NCI-H1694 treated with DMSO at 0.1 percent for 48 hours (cell line): ENCODE measurements around the gene LUZP2.
"Not testable (repeated sequence)": the region's sequence is repeated elsewhere in the genome, so short reads cannot be mapped to it uniquely, and the experiment has no call there.

Source experiments
- DNase-seq: peaks from one replicate; lab custom pipeline; 2025; lab: John Stamatoyannopoulos, UW

Gene LUZP2

DNA sequence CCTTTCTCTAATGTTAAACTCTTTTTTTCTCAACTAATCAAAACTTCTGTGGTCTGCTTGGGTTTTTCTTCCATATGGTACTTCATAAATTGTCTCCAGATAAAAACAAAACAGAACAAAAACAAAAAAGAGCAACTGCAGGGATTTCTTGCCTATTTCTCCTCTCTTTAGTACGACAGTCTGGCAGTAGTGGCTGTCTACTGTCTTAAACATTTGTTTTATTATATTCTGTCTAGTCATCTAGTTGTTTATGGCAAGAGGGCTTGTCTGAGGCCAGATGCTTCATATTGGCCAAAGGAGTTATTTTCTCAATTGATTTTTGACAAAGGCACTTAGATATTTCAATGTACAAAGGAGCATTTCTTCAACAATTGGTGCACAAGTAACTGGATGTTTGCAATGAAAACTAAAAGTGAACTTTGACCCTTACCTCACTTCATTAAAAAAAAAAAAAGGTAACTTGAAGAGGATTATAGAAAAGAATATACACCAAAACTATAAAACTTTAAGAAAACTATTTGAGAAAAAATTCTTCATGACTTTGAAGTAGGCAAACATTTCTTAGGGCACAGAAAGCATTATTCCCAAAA, 404.2 kb downstream of the LUZP2 start:
- DNase-seq, result no peak

GRCh38 chr11:24903555-24903954, 406.7 kb downstream of the LUZP2 start:
- no peak for DNase-seq

DNA sequence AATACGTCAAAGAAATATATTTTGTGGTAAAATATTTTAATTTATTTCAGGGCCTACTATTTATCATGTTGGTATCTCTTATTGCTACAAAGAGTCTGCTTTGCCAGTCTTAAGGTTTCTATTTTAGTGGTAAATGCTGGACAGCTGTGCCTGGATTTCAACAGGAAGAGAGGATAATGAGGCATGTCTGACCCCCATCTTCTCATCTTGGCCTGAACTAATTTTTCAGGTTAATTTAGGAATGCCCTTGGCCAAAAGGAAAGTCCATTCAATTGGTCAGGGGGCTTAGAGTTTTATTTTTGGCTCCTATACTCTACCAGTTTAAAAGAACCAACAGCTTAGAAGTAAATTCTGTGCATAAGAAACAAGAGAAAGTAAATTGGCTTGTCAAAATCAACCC, 428.2 kb downstream of the LUZP2 start:
- no peak for DNase-seq

- DNase-seq, result no peak
Observed at GRCh38 chr11:24932110-24933000, 435.5 kb downstream of the LUZP2 start.

- no peak for DNase-seq
Observed at GRCh38 chr11:24934733-24935439, 438.0 kb downstream of the LUZP2 start.

GRCh38 chr11:24944891-24945290, 448.0 kb downstream of the LUZP2 start:
- no peak for DNase-seq

DNA sequence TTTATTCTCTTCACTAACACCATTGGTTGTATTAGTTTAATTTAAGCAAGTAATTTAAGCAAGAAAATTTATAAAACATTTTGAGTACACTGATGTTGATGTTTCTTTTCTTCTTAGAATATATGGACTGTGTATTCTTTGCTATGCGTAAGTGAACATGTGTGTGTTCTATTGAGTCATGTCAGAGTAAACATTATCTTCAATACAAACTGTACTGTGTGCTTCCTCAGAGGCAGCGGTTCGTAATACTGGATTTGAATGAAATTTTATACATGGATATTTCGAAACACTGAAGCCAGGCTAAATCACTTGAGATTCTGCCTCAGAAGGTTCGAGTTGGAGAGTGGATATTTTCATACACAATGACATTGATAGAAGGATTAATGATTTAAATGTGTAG, 452.6 kb downstream of the LUZP2 start:
- no peak for DNase-seq

DNA sequence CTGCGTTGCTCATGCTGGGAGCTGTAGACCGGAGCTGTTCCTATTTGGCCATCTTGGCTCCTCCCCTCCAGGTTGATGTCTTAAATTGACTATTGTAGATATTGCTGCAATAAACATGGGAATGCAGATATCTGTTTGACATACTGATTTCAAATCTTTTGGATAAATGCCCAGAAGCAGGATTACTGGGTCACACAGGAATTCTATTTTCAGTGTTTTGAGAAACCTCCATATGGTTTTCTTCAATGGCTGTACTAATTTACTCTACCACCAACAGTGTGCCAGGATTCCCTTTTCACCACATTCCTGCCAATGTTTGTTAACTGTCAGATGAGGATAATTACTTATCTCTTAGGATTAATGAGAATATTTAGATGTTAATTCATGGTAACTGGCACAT, 467.0 kb downstream of the LUZP2 start:
- DNase-seq, result no peak

DNA sequence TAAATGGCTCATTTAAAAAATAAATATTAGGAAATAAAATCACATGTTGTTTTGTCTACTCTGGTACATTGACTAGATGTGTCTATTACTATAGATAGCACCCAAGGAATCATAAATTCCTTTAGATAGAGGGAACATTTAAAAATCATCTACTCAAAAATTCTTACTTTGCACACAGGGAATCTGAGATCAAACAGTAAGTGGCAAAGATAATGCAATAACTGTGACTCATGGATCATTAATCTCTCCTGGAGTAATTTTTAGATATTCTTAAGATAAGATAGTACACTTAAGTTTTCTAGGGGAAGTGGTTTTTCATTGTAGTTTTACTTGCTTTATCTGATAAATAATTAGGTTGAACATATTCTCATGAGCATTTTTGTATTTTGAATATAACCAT, 468.9 kb downstream of the LUZP2 start:
- no peak for DNase-seq

DNA sequence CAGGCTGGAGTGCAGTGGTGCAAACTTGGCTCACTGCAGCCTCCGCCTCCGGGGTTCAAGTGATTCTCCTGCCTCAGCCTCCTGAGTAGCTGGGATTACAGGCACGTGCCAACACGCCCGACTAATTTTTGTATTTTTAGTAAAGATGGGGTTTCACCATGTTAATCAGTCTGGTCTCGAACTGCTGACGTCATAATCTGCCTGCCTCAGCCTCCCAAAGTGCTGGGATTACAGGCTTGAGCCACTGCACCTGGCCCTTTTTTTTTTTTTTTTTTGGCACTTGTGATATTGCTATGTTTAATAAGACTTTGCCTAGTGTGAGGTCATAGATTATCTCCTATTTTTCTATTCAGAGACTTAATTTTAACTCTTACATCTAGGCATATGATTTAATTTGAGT, 497.1 kb downstream of the LUZP2 start:
- not testable (repeated sequence) for DNase-seq

DNA sequence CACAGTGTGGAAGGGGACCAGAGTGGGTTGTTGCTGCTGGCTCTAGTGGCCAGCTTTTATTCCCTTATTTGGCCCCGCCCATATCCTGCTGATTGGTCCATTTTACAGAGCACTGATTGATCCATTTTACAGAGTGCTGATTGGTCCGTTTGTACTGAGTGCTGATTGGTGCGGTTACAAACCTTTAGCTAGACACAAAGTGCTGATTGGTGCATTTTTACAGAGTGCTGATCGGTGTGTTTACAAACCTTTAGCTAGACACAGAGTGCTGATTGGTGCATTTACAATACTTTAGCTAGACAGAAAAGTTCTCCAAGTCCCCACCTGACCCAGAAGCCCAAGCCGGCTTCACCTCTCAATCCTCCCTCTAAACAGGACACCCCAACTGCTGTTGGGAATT, 503.1 kb downstream of the LUZP2 start:
- not testable (repeated sequence) for DNase-seq

DNA sequence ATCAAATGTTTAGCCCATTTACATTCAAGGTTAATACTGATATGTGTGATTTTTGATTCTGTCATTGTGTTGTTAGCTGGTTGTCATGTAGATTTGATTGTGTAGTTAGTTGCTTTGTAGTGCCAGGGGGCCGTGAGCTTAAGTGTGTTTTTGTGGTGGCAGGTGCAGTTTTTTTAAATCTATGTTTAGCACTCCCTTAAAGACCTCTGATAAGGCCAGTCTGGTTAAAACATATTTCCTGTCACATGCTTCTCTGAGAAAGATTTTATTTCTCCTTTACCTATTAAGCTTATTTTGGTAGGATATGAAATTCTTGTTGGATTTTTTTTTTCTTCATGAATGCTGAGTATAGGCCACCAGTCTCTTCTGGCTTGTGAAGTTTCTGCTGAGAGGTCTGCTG, 540.6 kb downstream of the LUZP2 start:
- no peak for DNase-seq

DNA sequence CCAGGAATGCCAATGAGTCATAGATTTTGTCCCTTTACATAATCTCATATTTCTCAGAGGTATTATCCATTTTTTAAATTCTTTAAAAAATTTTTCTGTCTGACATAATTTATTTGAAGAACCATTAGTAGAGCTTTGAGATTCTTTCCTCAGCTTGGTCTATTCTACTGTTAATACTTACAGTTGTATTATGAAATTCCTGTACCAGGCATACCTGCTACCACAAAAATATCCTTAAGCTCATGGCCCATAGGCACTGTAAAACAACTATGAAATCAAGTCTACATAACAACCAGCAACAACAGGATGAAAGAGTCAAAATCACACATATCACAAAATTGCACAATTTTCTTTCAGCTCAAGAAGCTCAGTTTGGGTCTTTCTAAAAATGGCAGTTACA, 541.3 kb downstream of the LUZP2 start:
- DNase-seq, result no peak

DNA sequence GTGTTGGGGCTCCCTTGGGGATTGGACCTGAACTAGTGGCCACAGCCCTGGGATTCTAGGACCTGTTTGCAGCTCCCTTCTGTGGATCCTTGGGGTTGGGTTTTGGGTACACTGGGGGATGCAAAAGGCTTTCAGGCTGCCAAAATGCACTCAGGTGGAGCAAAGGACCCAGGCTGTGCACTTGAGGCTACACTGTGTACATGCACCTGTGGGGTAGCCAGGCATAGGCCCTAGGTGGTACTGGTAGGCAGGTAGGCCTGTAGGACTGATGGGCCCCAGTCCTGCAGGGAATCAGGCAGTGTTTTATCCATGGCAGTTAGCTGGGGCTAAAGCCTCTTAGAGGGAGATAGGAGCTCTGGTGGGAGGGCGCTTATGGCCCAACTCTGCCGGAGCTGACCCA, 542.3 kb downstream of the LUZP2 start:
- no peak for DNase-seq

GRCh38 chr11:25048632-25049031, 551.8 kb downstream of the LUZP2 start:
- DNase-seq, result no peak

GRCh38 chr11:25052844-25053243, 556.0 kb downstream of the LUZP2 start:
- no peak for DNase-seq

GRCh38 chr11:25057861-25058260, 561.0 kb downstream of the LUZP2 start:
- no peak for DNase-seq

DNA sequence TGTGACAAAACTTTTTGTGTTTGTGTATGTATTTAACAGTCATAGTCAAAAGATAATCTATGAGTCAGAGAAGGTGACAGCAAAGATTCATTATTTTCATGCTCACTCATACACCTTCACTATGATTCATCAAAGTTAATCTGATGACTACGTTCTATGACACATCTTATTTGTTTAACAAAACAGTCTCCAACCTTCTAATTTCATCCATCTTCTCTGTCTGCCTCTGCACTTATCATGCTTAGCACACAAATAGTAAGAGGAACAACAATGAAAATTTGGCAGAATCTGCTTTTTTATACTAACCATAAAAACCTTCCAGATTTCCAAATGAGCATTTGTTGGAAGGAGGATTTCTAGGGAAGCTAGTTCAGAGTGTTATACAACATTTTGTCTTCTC, 568.9 kb downstream of the LUZP2 start:
- DNase-seq, result no peak

DNA sequence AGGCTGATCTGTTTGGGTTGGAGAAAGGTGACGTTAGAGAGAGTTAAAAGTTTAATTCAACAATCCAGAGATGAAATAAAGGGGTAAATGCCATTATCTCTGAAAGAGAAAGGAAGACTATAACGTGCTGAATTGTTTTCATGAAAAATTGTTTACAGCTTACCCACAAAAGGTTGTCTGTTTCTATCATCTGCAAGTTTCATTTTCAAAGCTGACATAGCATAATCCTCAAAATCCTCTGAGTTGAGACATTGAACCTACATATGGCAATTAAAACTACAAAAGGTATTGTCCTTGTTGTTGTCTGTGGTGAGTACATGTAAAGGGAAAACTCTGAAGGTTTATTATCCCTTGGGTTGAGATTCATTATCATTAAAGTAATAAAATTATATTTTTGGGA, 569.9 kb downstream of the LUZP2 start:
- DNase-seq, result no peak

DNA sequence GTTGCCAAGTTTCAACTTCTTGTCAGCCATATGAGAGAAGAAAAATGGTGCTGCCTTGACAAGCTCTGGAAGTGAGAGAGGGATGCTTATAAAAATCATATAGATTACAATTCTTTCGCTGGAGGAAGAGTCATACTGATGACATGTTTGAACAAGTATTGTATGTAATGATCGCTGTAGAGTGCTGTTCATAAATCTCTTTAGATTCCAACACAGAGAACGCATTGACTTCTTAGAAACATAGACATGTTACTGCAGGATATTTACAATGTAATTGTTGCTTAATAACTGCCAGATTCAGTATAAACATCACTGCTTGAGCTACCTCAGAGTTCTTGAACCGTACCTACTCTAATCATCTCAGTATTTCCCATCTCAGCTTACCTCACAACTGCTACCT, 571.6 kb downstream of the LUZP2 start:
- no peak for DNase-seq

DNA sequence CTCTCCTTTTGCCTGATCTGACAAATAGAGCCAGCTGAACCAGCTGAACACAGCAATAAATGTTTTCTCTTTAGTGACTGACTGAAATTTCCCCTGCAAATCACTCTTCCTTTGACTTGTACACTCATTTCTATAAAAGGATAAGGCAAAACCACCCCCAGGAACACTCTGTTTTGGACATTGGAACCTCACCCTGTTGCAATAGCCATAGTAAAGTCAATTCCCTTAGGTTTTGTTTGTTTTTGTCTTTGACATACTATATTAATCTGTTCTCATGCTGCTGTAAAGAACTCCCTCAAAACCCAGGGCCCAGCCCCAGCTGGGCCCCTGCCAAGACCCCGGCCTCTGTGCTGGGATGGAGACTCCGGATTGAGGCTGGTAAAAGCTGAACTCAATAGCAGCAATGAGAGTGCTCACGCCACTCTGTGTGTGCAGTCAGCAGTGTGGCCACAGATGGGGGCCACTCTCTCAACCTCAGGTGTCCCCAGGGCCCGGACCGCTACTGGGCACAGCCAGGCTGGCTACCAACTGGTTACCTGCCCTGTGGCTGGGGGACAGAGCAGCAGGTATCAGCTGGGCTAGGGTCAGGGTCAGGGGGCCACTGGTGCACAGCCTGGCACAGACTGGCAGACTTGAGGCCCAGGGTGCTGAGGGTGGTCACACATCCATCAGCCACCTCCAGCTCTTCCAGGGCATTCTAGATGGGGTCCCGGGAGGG, 597.4 kb downstream of the LUZP2 start:
- DNase-seq, result no peak

DNA sequence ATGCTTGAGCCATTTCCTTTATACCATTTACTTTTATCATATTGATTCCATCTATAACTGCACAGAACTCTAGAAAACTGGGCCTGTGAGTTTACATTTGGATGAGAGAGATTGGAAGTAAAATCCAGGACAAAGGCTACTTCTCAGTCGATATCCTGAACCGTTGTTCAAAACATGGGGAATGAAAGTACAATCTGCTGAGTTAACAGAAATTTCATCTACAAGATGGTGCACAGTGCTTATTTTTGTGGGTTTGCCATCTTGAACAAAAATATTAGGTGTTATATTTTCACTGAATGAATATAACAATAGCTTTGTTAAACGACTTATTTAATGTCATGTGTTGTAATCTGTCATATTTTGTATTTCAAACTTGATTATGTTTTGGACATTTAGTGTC, 622.6 kb downstream of the LUZP2 start:
- no peak for DNase-seq
